KOPT-K1 (cell line): Measurements from ENCODE around the gene FAM241B.

Source experiments
- H3K27ac ChIP-seq: fragments of 200-600 bp; sonication (generic); 2 replicates; pipeline ENCODE4 v1.5.1; 2016; ENCODE audit warnings: antibody characterized with exemption, mild to moderate bottlenecking, low read depth, low read length; ENCODE audit not compliant: poor library complexity, severe bottlenecking
- H3K36me3 ChIP-seq: fragments of 200-600 bp; sonication (generic); 2 replicates; pipeline ENCODE4 v1.5.1; 2017; ENCODE audit warnings: antibody characterized with exemption, mild to moderate bottlenecking, low read length, moderate library complexity; ENCODE audit not compliant: insufficient read depth
- H3K9me3 ChIP-seq: fragments of 200-600 bp; sonication (generic); 2 replicates; pipeline ENCODE4 v1.5.1; 2017; ENCODE audit warnings: antibody characterized with exemption, low read length, mild to moderate bottlenecking; ENCODE audit not compliant: insufficient read depth, poor library complexity, severe bottlenecking

Gene FAM241B, protein sequence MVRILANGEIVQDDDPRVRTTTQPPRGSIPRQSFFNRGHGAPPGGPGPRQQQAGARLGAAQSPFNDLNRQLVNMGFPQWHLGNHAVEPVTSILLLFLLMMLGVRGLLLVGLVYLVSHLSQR

DNA sequence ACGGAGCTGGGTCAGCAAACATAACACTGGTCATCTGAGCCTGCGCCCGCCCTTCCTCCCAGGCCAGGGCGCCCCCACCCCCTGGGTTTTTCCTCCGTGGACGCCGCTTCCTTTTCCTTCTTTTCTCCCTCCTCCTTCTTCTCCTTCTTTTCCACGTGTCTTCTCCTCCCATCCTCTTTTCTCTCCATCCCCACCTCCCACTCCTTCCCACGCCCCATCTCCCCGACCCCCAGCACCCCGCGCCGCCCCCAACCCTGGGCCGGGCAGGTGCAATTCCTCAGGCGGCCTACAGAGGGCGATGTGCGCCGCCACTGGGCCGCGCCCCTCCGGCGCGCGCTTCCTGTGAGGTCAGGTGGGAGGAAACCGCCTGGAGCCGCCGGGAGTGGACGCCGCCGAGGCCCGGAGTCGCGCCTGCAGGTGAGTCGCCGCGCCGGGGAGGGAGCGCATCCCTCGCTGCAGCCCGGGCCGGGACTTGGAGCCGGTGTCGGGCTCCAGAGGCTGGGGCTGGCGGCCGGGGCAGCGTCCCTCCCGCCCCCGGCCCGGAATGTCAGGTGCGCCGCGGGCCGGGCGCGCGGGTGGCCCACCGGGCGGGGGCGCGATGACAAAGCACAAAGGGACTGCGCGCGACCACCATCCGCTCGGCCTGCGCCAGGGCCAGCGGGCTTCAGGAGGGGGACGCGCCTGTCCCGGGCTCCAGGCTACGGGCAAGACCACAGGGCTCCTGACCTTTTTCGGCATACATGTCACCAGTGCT lies at the start of gene FAM241B:
Gene FAM241B, plus strand, starts transcription at position 351 of the 754 bp plus-strand sequence. CDS start 1,497 bp downstream, outside the sequence.
- no peak within 1 kb of the TSS for H3K27ac ChIP-seq
- peaks cover 7% of the 10 kb centered on the region for H3K9me3 ChIP-seq
- H3K36me3 ChIP-seq, result no peaks in the 10 kb centered on the region

DNA sequence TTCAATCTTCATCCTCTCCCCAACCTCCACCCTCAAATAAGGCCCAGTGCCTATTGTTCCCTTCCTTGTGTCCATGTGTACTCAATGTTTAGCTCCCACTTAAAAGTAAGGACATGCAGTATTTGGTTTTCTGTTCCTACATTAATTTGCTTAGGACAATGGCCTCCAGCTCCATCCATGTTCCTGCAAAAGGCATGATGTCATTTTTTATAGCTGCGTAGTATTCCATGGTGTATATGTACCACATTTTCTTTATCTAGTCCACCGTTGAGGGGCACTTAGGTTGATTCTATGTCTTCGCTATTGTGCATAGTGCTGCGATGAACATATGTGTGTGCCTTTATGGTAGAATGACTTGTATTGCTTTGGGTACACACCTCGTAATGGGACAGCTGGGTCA lies 49.6 kb upstream of the FAM241B start:
- Histone ChIP-seq H3K9me3 (no peaks in the 10 kb centered on the region), H3K27ac (no peak overlapping the region), H3K36me3 (no peaks in the 10 kb centered on the region)

DNA sequence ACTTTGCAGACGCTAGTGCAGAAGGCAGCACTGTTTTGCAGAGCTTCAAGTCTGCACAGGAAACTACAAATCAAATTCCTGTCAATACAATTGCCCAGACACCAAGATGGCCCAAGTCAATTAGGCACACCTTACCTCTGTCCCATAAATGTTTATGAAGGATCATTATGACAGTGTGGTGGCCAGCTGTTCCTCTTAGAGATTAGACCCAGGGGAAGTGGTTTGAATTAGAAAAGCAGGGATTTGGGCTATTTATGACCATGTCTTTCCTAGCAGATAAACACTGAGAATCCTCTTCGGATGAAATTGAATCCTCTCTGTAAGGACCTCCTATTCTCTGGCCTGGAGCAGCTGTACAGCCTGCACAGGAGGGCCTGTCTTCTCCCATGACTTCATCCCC lies 46.9 kb upstream of the FAM241B start:
- H3K27ac ChIP-seq, result no peak overlapping the region
- H3K9me3 ChIP-seq, result no peaks in the 10 kb centered on the region

DNA sequence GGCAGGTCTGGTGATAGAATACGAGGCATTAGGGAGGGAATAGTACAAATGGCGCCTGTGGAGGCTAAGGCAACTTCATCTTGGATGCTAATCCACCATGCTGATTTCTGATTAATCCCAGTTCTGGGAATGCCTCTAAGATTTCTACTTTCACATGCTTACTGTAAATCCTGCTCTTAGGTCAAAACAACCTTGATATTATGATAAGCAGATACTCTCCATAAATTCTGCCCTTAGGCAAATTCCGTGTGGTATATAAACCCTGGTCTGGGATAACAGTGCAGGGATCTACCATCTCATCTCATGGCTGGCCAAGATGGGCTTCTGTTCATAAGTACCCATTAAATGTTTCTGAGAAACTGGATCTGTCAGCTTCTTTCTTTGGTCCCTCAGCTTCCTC lies 45.4 kb upstream of the FAM241B start:
- Histone ChIP-seq H3K36me3 (no peaks in the 10 kb centered on the region), H3K9me3 (no peaks in the 10 kb centered on the region), H3K27ac (no peak overlapping the region)

More for the DNA sequence above, 46.9 kb upstream of the FAM241B start:
- H3K36me3 ChIP-seq, result no peaks in the 10 kb centered on the region

DNA sequence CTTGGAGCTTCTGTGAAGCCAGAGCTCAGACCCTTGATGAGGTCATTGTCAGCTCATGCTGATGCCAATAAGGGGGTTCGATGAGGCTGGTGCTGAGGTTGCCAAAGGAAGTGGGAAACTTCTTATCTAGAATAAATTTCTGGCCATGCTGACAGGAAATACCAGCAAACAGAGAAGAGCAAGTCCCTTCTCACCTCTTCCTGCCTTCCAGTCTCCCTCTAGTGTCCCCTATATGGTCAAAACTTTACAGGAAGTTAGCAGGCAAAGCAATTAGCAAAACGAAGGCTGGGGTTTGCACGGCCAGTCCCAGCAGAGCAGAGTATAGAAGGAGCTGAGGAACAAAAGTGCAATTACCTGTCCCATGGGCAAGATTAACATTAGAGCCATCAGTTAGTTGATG lies 41.7 kb upstream of the FAM241B start:
- Histone ChIP-seq H3K36me3 (no peaks in the 10 kb centered on the region), H3K9me3 (no peaks in the 10 kb centered on the region), H3K27ac (no peak overlapping the region)

DNA sequence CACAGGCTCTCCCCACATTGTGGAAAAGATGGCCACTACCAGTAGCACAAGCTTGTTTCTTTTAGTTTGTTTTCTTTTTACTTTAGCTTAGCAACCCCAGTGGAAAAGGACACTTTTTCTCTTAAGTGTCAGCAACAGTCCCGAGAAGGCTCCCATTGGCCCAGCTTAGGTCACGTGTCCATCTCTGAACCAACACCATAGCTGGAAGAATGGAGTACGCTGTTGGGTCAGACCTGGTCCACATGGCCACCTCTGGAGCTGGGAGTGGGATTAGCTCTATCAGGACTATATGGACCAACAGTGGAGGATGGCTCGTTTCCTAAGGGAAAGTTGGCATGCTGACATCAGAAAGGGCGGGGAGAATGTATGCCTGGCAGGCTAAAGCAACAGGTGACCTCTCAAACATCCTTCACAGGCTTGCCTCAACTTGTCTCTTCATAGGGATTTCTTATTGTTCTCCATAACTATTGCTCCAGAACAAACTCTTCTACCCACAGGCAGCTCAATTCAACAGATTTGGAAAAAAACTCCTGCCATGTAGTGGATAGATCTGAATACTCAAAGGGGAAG lies 29.2 kb upstream of the FAM241B start:
- Histone ChIP-seq H3K27ac (no peak overlapping the region), H3K9me3 (peaks cover 5% of the 10 kb centered on the region), H3K36me3 (no peaks in the 10 kb centered on the region)

DNA sequence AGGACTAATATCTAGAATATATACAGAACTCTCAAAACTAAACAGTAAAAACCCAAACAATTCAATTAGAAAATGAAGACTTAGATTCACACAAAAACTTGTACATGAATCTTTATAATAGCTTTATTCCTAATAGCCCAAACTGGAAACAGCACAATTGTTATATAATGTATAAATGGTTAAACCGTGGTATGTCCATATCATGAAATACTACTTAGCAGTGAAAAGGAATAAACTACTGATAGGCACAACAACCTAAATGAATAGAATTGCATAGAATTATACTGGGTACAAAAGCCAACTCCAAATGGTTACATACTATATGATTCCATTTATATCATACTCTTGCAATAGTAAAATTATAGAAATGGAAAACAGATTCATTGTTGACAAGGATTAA lies 21.0 kb upstream of the FAM241B start:
- peaks cover 25% of the 10 kb centered on the region for H3K9me3 ChIP-seq
- no peaks in the 10 kb centered on the region for H3K36me3 ChIP-seq
- no peak overlapping the region for H3K27ac ChIP-seq

DNA sequence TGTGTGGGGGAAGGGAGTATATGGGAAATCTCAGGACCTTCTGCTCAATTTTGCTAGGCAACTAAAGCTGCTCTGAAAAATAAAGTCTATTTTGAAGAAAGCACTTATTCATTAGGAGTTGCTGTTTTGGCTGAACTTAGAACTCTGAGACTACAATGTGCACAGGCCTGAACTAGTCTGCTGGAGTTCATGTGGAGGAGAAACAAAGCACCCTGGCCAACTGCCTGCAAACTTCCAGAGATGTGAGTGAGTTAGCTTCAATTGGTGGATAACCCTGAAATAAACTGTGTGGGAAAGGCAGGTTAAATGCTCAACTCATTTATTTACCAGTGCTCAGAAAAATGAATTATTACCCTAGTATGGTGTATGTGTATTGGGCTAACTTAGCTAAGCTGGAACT lies 17.3 kb upstream of the FAM241B start:
- no peak overlapping the region for H3K27ac ChIP-seq
- peaks cover 25% of the 10 kb centered on the region for H3K9me3 ChIP-seq

DNA sequence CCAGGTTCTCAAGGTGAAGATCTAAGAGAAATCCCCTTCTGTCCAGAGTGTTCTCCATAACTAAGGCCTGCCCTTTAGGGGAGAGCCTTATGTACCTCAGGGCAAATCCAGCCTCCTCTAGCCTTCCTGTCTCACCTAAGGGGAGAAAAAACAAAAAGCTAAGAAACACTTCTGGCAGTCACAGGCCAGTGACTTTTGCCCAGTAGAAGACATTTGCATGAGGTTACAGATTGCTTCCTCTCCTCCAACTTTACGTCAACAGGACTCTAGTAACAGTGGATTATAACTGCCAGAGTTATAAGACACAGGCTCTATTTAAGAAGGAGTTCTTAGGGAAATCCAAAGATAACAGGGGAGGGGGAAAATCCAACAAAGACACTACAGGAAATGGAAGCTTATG lies 15.9 kb upstream of the FAM241B start:
- peaks cover 24% of the 10 kb centered on the region for H3K9me3 ChIP-seq
- no peaks in the 10 kb centered on the region for H3K36me3 ChIP-seq
- no peak overlapping the region for H3K27ac ChIP-seq

More for the DNA sequence above, 17.3 kb upstream of the FAM241B start:
- no peaks in the 10 kb centered on the region for H3K36me3 ChIP-seq

DNA sequence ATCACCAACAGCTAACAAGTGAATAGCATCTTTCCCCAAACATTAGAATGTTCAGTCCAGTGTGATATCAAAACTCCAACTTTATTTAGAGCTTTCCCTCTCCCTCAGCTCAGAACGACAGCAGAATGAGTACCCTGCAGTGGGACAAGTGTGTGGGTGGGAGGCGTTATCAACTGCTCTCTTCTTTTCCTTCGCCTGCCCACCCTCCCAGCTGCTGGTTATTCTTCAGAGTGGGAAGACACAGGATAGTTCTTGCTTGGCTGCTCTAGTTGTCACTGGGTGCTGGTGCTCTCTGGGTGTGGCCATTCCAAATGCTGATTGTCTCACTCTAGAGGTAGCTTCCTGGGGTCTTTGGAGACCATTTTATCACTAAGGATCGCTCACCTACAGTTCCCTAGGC lies 13.7 kb upstream of the FAM241B start:
- Histone ChIP-seq H3K27ac (no peak overlapping the region), H3K36me3 (no peaks in the 10 kb centered on the region), H3K9me3 (peaks cover 7% of the 10 kb centered on the region)

DNA sequence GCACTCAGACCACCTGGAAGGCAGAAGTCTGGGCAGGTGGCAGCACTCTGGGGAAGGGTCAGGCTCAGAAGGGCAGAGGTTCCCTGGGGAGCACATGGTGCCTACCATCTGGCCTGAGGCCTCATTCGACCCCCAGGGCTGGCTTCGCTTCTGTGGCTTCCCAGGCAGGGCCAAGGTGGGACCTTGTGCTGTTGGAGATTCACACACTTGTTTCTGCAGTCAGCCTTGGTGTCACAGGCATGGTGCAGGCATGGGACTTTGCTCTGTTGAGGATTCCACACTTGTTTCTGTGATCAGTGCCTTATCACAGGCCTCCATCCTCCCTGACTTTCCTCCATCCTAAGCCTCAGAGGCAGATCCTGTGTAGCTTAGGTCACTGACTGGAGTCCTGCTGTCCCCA lies 11.3 kb upstream of the FAM241B start:
- Histone ChIP-seq H3K36me3 (no peaks in the 10 kb centered on the region), H3K9me3 (peaks cover 15% of the 10 kb centered on the region), H3K27ac (no peak overlapping the region)

DNA sequence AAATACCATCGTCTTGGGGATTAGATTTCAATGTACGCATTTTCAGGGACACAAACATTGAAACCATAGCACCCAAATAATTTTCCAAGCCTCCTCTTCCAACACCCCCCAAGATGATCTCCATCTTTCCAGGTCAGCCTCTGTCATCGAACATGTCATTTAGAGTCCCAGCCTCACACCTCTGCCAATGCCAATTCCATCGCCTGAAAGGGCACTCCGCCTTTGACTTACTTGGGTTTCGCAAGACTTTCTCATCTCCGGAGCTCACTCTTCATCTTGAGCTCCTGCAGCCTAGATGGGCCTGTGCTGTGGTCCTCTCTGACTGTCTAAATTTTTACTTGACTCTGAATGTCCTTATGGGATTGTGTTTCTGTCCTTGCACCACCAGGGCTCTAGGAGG lies 10.4 kb upstream of the FAM241B start:
- no peak overlapping the region for H3K27ac ChIP-seq
- H3K36me3 ChIP-seq, result no peaks in the 10 kb centered on the region
- peaks cover 13% of the 10 kb centered on the region for H3K9me3 ChIP-seq

DNA sequence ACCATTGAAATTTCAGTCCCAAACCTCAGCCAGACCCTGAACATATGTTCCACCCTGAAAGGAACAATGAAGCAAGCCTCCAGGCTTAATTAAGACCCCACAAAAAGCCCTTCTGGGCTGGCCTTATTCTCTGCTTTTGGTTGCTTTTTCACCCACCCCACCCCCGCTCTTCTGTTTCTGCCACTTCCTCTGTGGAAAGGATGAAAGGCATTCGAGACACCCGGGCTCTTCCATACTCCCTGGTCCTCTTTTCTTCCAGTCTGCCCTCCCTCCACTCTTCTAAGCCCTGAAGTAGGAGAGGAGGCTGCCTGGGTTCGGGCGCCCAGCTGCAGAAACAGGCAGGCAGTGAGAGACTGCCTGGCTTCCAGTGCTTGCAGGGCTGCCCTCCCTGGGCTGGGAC lies 9.4 kb upstream of the FAM241B start:
- Histone ChIP-seq H3K36me3 (no peaks in the 10 kb centered on the region), H3K27ac (no peak overlapping the region), H3K9me3 (peaks cover 13% of the 10 kb centered on the region)

DNA sequence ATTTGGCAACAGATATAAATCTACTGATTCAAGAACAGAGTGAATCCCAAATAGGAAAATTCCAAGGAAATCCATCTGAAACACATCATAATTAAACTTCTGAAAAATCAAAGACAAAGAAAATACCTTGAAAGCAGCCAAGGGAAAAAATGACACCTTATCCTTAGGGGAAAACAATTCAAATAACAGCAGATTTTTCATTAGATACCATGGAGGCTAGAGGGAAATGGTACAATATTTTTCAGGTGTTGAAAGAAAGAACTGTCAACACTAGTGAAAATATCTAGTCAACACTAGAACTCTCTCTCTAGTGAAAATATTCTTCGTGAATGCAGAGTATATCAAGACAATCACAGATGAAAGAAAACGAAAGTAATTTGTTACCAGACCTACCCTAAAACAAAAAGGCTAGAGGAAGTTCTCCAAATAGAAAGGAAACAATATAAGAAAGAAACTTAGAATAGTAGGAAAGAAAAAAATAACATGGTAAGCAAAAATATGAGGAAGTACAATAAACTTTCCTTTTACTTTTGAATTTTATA lies 5.7 kb upstream of the FAM241B start:
- H3K27ac ChIP-seq, result no peak overlapping the region
- H3K36me3 ChIP-seq, result no peaks in the 10 kb centered on the region
- H3K9me3 ChIP-seq, result peaks cover 20% of the 10 kb centered on the region

DNA sequence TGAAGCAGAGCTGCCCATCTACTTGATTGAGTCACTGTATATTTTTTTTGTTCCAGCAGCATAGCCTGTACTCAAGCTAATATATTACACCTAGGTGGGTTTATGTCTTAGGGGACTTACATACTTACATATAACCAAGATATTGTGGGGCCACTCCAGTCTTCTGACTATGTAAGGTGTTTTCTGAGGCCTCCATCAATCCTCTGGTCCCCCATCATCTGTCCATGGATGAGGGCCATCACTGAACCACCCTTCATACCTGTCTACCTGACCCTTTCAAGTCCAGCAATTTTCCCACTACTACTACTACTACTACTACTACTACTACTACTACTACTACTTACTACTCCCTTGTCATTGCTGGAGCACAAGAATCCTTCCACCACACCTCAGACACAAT lies 3.2 kb upstream of the FAM241B start:
- Histone ChIP-seq H3K27ac (no peak overlapping the region), H3K36me3 (no peaks in the 10 kb centered on the region), H3K9me3 (peaks cover 20% of the 10 kb centered on the region)
